ENCODE results near the gene FNDC3B.
"Not testable (repeated sequence)": the region's sequence is repeated elsewhere in the genome, so short reads cannot be mapped to it uniquely, and the experiment has no call there.

FNDC3B gene

DNA sequence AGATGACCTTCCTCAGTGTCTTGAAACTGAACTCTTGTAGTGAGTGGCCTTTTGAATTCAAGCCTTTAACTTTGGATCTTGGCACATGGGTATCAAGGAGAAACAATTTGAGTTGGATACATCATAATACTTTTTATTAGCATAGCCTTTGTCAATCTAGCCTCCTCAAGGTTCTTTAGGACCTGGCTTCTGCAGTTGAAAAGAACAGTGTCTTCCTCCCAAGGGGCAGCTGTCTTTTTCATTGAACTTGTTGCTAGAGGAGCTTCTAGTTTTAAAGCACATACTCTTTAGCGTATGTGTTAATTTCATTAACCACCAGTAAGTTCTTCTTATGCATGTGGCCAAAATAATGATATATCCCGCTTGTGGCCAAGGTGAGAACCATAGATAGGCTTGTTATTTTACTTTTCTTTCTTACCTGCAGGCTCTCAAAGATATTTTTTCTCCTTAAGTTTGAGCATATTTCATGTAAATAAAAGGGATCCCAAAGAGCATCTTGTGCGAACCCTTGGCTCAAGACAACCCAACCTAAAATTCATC, 325.7 kb downstream of the FNDC3B start:
- no peak for DNase-seq (ENCODE audit: low read depth in 2 of 2)

DNA sequence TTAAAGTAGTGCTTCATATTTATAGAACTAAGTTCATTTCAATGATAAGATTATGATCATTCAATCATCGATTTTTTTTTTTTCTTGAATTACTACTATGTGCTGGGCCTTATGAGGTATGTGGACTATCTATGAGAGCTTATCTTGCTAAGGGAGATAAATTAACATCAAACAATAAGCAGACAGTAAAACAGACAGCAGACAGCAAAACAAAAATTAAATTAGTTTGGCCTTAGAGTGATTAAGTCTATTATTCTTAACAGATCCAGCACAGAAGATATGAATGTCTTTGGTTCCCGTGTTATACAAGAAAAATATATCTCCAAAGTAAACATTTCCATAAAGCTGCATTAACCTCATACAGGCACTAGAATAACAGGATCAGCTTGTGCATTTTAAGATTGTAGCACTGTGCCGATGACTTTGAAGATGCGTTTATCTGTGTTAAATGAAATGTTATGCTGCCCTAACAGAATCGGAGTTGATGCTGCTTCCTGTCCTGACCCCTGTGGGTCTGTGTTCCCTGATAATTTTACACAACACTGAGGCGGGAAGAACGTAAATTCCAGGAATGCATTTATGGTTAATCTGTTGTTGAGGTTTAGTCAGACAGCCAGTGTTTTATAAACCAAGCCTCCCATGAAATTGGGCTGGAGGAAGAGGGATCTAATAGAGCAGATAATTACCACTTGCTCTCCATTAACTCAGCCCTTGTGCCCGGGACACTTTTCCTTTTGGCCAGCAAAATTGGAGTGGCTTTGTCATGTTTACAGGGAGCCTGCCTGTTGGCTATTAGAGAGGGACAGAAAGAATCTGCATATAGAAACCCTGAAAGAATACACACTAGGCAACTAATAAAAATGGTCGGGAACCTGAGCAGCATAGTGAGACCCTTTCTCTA, 328.1 kb downstream of the FNDC3B start:
- no peak for DNase-seq (ENCODE audit: low read depth in 2 of 2)

DNA sequence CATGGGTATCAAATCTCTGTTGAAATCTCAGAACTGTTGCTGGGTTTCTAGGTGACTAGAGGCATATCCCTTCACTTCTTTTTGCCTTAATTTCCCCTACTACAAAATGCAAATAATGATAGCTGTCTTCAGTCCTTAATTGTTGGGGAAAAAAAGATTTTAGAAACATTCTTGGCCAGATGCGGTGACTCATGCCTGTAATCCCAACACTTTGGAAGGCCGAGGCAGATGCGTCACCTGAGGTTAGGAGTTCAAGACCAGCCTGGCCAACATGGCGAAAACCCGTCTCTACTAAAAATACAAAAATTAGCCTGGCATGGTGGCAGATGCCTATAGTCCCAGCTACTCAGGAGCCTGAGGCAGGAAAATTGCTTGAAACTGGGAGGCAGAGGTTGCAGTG, 329.2 kb downstream of the FNDC3B start:
- DNase-seq (ENCODE audit: low read depth in 2 of 2): not testable (repeated sequence)

DNA sequence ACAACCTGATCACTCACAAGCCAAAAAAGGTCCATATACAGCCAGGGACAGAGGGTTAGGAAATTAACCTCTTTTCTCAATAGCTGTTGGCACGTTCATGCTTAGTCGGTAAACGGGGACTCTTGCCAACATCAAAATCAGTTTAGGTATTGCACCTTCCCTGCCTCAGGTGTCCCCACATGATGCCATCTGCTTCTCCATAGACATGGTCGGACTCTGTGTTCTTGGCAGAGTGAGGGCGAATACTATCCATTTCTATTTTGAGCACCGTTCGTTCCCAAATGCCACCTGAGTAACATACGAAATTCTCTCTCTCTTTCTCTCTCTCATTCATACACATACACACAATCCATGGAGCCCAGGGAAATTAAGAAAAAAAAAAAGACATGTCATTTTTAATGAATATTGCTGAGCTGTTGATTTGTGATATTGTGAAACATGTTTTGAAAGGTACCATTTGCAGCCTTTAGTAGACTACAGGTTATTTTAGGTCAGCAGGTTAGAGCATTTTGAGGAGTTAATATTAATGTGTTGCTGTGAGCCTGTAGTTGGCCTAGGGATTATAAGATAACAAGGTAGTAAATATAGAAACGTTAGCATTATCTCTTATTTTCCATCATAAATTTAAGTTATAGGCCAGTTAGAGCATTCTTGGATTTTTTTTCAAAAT, 330.3 kb downstream of the FNDC3B start:
- no peak for DNase-seq (ENCODE audit: low read depth in 2 of 2)

DNA sequence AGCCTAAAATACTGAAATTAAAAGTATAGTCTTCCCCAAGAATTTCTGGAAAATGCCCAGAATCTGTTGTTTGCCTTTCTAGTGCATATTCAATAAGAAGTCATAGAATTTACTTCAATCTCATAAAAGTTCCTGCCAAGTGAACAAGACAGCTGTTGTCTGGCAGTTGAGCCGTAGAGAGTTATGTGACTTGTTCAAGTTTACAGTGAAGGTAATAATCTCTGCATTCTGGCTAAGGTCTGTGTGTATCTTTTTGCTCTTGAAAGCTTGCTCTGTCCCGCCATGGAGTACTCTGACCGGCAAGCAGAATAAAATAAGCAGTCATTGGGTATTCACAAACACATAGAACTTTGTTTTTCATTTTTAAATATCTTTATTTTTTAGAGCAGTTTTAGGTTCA, 331.0 kb downstream of the FNDC3B start:
- DNase-seq (ENCODE audit: low read depth in 2 of 2): no peak

DNA sequence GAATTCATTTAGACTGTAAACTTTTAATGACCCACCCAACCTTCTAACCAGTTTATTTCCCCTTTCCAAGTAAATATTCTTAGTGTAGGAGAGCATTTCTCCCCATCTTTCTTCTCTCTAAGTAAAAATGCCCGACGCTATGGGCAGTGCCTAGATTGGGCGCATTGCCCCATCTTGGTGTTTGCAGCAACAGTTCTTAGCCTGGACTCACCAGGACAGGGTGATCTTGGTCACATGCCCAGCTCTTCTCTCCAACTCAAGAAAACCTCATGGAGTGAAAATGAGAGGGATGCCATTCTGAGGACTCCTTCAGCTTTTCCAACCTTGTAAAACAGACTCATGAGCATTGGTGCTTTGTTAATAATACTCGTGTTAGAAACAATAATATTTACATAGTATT, 332.2 kb downstream of the FNDC3B start:
- no peak for DNase-seq (ENCODE audit: low read depth in 2 of 2)

DNA sequence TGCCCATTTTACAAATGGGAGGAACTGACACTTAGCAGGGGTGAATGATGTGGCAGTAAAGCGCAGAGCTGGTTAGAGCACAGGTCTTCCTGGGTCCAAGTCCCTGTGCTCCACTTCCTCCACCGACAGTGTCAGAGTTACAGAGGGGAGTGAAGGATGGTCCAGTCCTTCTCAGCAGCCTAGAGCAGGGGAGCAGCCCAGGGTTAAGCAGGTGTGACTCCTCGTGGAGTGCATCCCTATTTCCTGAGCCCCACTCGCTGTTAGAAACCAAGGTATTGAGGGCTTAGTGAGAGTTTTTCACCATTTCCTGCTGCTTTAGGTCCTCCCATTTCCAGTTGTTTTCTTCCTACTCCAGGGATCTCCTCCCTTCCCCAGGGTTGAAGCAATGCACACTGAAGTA, 333.5 kb downstream of the FNDC3B start:
- DNase-seq (ENCODE audit: low read depth in 2 of 2): no peak

DNA sequence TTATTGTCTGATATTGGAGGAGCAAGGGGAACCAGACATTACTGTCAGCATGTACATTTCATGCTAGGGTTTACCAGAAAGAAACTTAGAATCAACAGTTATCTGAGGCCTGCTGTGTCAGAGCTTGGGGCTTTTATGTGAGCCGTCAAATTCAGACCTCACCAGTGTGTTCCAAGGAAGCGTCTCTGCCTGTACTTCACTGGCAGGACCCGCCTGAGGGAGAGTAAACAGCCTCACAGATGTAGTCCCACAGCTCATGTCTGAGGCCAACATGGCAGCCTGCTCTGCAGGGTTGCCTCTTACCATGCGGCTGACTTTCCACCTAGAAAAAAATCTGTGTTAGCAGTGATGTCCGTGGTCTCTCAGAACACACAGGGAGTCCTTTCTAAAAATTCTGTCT, 334.5 kb downstream of the FNDC3B start:
- no peak for DNase-seq (ENCODE audit: low read depth in 2 of 2)

DNA sequence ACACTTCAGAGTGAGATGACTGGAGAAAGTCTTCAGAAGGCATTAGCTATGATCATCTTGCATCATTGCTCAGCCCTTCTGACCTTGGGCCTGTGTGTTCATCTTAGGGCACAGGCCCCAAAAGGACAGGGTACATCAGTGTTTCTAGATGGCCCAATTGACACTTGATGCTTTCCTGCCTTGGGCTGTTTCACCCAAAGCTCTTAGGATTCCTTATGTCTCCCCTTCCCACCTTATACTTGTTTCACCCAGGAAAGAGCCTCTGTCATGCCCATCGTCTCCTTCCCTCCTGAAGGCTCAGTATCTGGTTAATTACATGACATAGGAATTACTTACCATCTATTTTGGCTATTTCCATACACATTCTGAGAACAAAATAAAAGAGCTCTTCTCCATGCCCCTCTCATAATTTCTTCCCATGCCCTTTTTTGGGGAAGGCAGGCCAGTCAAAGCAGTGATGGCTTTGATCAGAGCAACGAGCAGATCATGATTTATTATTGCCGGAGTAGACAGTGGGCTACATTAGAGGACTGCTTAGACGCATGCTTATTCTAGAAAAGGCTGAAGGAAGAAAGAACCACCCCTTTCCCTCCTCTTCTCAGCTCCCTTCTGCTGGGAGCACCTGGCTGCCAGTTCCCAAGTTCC, 335.9 kb downstream of the FNDC3B start:
- no peak for DNase-seq (ENCODE audit: low read depth in 2 of 2)

DNA sequence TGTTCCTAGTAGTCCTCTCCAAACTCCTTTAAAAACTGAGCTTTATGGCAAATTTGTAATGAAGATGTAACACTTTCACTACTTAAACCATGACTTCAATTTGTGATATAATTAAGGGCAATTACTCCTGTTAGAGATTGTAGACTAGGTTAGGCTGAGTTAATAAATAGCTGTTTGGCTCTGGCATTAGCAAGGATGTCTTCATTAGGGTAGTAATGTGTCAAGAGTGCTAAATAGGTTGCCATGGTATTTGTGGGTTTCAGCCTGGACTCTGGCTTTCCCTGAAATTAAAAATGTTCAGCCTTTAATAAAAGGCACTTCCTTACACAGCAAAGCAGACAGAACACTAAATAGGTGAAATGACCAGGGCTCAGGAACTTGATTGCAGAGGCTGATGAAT, 337.0 kb downstream of the FNDC3B start:
- no peak for DNase-seq (ENCODE audit: low read depth in 2 of 2)

DNA sequence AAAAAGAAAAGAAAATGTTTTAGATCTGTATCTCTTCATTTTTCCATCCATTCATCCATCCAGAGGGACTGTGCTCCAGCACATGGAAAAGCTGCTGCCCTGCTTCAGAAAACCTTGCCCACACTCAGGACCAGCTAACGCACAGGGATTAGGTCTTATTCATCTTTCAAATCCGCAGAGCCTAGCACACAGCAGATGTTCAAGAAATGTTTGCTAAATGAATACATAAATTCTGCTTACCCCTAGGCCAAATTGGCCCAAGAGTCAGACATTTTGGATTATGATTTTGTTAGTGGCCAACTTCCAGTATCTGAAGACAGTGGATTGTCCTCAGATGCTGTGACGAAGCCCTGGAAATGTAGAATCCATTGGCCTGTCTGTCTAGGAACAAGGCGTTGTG, 337.5 kb downstream of the FNDC3B start:
- no peak for DNase-seq (ENCODE audit: low read depth in 2 of 2)

DNA sequence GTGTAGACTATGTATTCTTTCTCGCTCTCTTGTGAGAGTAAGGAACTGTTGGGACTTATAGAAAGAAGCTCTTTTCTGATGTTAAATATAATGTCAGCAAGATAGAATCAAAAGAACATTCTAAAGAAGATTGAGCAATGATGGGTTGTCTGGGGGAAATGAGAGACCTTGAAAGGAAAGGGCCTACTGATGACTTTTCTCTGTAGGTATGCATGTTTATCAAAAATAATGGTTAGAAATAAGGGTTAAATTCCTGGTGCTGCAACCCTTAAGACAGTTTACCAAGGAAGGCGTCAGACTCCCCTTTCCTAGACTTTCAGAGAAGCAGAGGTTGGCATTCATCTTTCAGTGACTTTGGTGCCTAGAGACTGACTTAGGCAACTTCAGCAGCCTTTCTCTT, 339.1 kb downstream of the FNDC3B start:
- DNase-seq (ENCODE audit: low read depth in 2 of 2): no peak

DNA sequence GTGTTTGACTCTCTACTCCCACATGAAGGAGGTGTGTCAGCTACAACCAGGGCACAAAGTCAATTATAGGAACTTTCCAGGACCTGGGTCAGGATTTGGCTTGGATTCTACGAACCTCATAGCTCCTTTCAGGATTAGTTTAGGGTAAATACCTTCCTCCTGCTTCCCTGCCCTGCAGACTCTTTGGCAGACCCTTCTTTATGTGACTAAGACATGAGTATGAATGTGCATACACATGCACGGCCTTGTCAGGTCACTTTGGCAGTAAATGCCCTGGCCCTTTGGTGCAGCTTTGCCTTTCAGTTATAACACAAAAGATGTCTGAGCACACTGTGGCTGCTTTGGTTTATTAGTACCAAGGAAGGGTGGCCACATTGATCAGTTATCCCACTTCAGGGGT, 340.0 kb downstream of the FNDC3B start:
- no peak for DNase-seq (ENCODE audit: low read depth in 2 of 2)

DNA sequence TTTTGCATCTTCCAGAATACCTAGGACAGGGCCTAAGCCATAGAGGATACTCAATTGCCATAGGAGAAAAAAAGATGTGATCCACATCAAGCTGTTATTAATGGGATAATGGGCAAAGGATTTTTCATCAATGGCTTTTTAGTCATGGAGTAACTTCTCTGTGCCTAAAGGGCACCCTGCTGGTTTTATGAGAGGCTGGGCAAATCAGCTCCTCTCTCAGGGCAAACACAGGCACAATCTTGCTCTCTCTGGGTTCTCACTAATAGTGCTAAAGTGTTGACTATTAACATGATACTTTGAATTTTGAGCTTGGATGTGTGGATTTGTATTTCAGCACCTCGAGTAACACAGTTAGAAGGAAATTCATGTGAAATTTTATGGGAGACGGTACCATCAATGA, 341.3 kb downstream of the FNDC3B start:
- no peak for DNase-seq (ENCODE audit: low read depth in 2 of 2)

DNA sequence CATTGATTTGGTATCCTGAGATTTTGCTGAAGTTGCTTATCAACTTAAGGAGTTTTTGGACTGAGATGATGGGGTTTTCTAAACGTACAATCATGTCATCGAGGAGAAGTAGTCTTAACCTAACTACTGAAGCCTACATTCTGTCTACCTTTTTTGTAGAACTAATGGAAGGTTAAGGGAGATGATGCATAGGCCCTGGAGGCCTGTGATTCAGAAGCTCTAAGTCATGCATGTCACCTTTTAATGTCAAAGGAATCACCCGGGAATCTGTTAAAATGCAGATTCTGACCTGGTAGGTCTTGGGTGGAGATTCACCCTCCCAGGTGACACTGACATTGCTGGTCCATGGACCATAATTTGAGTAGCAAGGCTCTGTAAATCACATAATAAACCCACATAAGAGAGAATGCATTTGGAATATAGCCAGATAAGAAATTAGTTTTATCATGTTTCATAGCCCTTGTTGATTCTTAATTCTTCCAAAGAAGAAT, 344.0 kb downstream of the FNDC3B start:
- no peak for DNase-seq (ENCODE audit: low read depth in 2 of 2)

DNA sequence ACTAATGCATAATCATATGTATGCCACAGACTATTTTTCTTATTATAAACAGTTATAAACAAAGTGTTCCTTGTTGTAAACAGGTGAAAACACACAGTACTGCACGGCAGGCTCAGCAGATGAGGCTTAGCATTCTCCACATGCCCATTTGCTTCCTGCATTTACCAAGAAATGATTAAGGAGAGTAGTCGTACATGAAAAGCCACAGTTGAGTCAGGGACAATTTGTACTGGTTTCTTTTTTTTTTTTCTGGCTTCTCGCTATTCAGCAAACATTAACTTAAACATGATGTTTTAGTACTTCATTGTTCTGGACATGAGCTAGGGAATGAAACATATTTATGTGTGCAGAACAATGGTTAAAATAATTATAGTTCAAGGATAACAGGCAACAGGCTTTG, 345.5 kb downstream of the FNDC3B start:
- no peak for DNase-seq (ENCODE audit: low read depth in 2 of 2)

DNA sequence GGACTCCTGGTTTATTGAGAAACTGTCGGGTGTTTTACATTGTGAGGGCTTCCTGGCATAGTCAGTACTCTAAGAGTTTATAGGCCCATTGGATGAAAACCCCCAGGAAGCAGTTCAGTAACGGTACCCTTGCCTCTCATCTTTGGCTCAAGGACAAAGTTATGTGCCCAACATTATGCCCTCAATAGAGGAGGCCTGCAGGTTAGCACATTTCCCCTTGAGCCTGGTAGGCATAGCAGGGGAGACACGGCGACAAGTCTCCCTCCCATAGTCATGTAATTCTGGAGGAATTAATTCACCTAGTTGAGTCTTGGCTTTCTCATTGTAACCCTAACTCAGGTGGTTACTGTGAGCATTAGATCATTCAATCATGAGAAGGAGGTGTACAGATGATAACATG, 348.4 kb downstream of the FNDC3B start:
- no peak for DNase-seq (ENCODE audit: low read depth in 2 of 2)

DNA sequence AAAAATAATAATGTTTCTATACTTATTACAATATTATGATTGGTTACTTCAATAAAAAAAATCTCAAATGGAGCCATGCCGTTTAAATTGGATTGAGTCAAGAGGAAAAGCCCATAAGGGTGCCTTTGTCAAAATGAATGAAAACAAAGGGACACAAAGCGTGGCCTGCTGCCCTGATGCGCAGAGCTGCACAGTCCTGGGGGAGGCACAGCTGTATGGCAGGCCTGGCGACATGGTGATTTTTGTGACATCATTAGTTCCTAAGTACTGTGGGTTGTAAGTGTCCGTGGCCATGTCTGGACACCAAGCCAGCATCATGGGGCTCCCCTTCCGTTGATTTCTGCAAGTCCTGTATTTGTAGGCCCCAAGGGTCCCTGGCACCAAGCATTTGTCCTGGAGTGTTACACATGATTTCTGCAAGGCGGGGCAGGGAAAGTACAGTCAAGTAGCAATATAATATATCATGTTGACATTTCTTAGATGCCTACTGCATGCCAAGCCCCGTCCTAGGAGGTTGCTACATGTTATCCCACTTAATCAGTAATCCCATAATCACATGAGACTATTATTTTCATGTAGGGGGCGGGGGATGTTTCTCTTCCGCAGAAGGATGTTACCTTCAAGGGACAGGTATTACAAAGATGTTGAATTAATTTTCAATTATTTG, 349.2 kb downstream of the FNDC3B start:
- DNase-seq (ENCODE audit: low read depth in 2 of 2): no peak

DNA sequence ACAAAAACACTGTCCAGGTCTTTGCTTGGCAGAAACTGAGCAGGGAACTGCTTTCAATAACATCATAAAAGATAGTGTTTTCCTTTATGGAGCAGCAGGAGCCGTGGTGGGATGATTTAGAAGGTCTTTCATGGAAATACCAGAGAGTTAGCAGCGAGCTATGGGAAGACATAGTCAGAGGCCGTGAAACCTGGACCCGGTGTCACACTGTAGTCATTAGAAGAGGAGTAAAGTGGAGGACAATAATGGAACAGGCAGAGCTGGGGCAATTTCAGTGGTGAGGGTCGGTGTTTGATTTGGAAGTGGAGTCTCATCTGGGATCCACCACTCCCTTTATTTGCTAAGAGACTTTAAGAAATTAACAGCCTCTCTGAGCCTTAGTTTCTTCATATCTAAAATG, 351.4 kb downstream of the FNDC3B start:
- no peak for DNase-seq (ENCODE audit: low read depth in 2 of 2)

DNA sequence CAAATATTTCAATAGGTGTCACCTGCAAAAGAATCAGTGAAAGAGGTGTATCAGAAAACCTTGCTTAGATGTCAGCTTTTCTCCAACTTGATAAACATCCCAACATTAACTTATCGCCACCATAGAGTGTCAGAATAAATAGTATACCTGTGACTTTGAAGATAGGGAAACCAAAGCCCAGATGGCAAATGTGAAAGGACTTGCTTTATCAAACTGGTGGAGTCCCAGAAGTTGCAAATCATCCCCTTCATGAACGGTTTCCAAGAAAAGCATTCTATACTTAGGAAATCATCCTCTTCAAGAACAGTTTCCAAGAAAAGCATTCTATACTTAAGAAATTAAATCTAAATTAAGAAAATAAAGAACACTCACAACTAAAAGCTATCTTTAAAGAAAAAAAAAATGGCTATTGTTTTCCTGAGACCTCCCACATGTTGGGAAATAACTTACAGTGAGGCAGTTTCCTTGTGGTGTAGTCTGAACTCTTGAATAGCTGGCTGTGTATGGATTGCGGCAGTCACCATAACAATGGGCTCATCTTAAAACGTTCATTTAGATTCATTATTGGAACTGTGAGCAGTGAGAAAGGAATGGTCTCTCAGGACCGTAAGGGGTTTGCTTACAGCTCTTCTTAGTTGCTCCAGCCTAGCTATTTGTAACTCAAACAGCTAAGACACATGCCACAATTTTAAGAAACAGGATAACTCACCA, 352.4 kb downstream of the FNDC3B start:
- no peak for DNase-seq (ENCODE audit: low read depth in 2 of 2)

DNA sequence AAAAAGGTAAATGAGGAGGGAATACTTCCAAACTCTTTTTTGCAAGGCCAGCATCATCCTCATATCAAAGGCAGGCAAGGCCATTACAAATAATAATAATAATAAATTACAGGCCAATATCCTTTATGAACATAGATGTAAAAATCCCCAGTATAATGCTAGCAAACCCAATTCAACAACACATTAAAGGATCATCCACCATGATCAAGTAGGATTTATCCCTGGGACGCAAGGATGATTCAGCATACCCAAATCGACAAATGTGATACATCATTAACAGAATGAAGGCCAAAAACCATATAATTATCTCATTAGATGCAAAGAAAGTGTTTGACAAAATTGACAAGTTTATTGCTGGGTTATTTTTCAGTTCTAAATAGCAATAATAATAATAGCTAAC, 355.3 kb downstream of the FNDC3B start:
- no peak for DNase-seq (ENCODE audit: low read depth in 2 of 2)
